Naive B cell (primary cell): ENCODE data around the gene ADGRG3. TPM values are rescaled to one million over a fixed set of nuclear protein-coding genes. Genes with fewer than 3 reads are reported as not detected.

Experiments used
- ATAC-seq, 2 donors: fragments of 150-1000 bp; cut with Tn5 transposase; 2 replicates each; pipeline ENCODE4 v1.10.0; 2021; ENCODE audit warnings: low read depth in 2 of 2, mild to moderate bottlenecking in 2 of 2, moderate library complexity in 2 of 2
- DNase-seq: peaks from one replicate; pipeline ENCODE4 v3.0.0; 2022
- H3K27ac Mint-ChIP-seq, 6 donors: one replicate each; pipeline ENCODE4 v1.8.0; 2020 to 2022; ENCODE audit warnings: mild to moderate bottlenecking in 6 of 6, mixed read lengths in 6 of 6, moderate library complexity in 5 of 6, inconsistent platforms in 2 of 6
- H3K27me3 Mint-ChIP-seq, 3 donors: one replicate each; pipeline ENCODE4 v1.8.0; 2021 to 2022; ENCODE audit warnings: mixed read lengths in 3 of 3, mild to moderate bottlenecking in 1 of 3
- H3K36me3 Mint-ChIP-seq, 2 donors: one replicate each; pipeline ENCODE4 v1.8.0; 2020 to 2022; ENCODE audit warnings: mixed read lengths in 2 of 2, inconsistent platforms in 1 of 2, mild to moderate bottlenecking in 1 of 2
- H3K4me1 Mint-ChIP-seq, 3 donors: one replicate each; pipeline ENCODE4 v1.8.0; 2020 to 2022; ENCODE audit warnings: mixed read lengths in 3 of 3, inconsistent platforms in 1 of 3, mild to moderate bottlenecking in 1 of 3, moderate library complexity in 1 of 3
- H3K4me3 Mint-ChIP-seq, 8 donors: one replicate each; pipeline ENCODE4 v1.8.0; 2020 to 2022; ENCODE audit warnings: mild to moderate bottlenecking in 8 of 8, mixed read lengths in 8 of 8, moderate library complexity in 8 of 8, inconsistent platforms in 2 of 8
- H3K9me3 Mint-ChIP-seq, 7 donors: one replicate each; pipeline ENCODE4 v1.8.0; 2020 to 2022; ENCODE audit warnings: mixed read lengths in 7 of 7, mild to moderate bottlenecking in 5 of 7, inconsistent platforms in 2 of 7, moderate library complexity in 1 of 7
- polyA plus RNA-seq, 6 donors: library from polyadenylated mRNA; unstranded; fragments of 300-500 nt; fragmentation: Illumina TruSeq; gene quantifications; one replicate each; pipeline ENCODE4 v1.2.3, GENCODE V29; 2021; ENCODE audit warnings: low read depth in 6 of 6

Gene ADGRG3
- polyA plus RNA-seq, 6 donors from 2014 or later = 0.11 to 0.55 TPM; not detected in 4

DNA sequence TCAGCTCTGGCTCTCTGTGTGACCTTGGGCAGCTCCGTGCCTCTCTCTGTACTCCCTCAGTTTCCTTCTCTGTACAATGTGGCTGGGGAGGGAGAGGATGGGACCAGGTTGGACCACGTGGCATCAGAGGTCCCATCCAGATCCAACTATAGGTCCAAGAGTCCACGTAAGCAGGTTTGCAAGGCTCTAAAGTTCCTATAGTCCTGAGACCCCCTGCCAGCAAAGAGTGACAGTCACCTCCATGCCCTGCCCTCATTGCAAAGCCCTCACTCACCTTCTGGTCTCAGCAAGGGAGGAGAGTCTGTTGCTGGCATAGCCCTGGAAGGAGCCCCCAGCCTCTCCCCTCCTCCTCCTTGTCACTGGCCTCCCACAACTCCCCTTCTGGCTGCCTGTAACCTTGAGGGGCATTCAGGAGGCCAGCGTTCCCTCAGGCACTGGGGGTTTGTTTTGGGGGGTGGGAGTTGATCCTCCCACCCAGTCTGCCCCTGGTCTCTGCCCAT lies 20.4 kb downstream of the ADGRG3 start:
- Mint-ChIP-seq H3K27ac (peak overlapping the region in 5 of 6 donors; percentile 76 to 97 (median 93)), H3K4me3 (no peak overlapping the region), H3K9me3 (no peaks in the 10 kb centered on the region), H3K36me3 (no peaks in the 10 kb centered on the region), H3K4me1 (peaks cover 17 to 33% (median 23%) of the 10 kb centered on the region in 3 donors), H3K27me3 (no peaks in the 10 kb centered on the region)
- no peak for ATAC-seq
- no peak for DNase-seq

DNA sequence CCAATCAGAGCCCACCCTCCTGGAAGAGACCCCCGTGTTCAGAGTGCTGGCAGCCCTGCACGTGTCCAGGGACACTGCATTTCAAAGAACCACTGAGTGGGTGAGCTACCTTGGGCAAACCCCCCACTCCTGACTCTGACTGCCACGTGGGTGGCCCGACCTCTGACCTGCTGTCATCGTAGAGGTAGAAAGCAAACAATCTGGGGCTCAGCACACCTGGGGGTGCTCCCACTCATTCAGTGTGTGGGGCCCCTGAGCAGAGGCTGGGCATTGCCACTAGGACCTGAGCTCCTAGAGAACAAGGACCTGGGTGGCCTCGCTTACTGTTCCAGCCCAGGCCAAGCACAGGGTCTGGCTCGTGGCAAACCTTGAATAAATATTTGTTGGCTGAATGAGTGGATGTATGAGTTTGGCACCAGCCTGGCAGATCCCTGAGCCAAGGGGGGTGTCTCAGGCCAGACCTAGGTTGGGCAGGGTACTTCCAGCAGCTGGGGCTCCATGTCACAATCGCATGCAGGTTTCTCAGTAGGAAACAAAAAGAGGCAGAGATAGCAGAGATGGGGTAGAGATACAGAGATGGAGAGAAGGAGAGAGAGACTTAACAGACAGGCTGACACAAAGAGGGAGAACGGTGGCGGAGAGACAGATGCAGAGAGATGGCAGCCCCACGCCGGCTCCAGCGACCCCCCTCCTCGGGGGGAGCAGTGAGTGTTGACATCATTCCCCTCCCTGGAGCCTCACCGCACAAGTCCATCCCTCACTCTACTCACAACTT lies 21.1 kb downstream of the ADGRG3 start:
- no peak for ATAC-seq
- Mint-ChIP-seq H3K36me3 (no peaks in the 10 kb centered on the region), H3K4me3 (peak overlapping the region in 7 of 8 donors; percentile 56 to 87 (median 69)), H3K27me3 (no peaks in the 10 kb centered on the region), H3K9me3 (no peaks in the 10 kb centered on the region), H3K27ac (peak overlapping the region; percentile 80 to 98 (median 96)), H3K4me1 (peaks cover 17 to 33% (median 23%) of the 10 kb centered on the region in 3 donors)
- DNase-seq = no peak

DNA sequence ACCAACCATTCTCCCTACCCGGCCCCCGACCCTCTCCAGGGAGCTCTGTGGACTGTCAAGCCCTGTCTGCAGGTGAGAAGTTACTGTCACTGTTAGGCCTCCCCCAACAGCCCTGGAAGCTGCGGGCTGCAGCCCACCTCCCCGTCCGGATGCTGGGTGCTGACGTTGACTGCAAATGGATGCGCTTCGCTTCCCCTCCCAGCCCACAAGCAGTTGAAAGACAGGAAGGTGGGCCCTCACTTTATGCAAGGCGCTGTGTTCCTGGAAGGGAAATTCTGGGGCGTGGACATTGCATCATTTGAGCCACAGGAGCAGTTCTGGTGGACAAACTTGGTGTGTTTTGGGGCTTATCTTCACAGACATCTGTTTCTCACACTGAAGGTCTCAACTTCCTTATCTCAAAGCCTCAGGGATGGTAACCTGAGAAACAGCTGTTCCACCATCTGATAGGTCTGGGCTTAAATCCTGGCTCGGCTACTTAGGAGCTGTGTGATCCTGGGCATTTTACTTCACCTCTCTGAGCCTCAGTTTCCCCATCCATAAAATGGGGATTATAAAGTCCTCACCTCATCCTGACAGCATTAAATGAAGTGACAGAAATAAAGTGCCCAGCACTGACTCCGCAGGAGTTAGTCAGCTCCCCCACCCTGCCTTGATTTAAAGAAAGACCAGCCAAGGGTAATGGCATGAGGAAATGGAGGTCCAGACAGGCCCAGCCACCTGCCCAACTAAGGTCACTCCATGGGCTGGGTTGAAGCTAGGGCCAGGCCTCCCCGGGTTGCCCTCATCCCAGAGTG lies 21.9 kb downstream of the ADGRG3 start:
- H3K4me3 Mint-ChIP-seq = peak overlapping the region; percentile 43 to 87 (median 67)
- H3K27ac Mint-ChIP-seq = peak overlapping the region; percentile 80 to 98 (median 96)
- no peaks in the 10 kb centered on the region for H3K36me3 Mint-ChIP-seq
- no peaks in the 10 kb centered on the region for H3K27me3 Mint-ChIP-seq
- peaks cover 22 to 41% (median 28%) of the 10 kb centered on the region in 3 donors for H3K4me1 Mint-ChIP-seq
- DNase-seq (peak; percentile 79), ATAC-seq (peak; percentile 88 to 90)
- H3K9me3 Mint-ChIP-seq = no peaks in the 10 kb centered on the region

DNA sequence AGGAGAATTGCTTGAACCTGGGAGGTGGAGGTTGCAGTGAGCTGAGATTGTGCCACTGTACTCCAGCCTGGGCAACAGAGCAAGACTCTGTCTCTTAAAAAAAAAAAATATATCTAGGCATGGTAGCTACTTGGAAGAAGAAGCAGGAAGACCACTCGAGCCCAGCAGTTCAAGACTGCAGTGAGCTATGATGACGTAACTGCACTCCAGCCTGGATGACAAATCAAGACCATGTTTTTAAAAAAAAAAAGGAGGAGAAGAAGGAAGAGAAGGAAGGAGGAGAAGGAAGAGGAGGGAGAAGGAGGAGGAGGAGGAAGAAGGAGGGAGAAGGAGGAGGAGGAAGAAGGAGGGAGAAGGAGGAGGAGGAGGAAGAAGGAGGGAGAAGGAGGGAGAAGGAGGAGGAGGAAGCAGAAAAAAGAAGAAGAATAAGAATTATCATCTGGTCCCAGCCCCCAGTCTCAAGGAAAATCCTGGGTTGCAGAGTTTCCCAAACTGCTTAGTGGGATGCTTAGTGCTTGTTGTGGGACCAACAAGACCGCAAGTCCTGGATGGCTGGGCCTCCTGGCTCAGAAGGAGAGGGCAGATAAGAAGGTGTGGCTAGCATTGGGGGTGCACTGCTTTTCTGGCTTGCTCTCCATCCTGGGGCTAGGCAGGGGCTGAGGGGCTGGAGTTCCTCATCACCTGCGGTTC lies 22.8 kb downstream of the ADGRG3 start:
- Mint-ChIP-seq H3K27me3 (no peaks in the 10 kb centered on the region), H3K4me3 (peak overlapping the region in 6 of 8 donors; percentile 43 to 77 (median 60)), H3K27ac (peak overlapping the region; percentile 54 to 98 (median 86)), H3K36me3 (no peaks in the 10 kb centered on the region), H3K9me3 (no peaks in the 10 kb centered on the region), H3K4me1 (peaks cover 28 to 47% (median 35%) of the 10 kb centered on the region in 3 donors)
- no peak for ATAC-seq
- no peak for DNase-seq

DNA sequence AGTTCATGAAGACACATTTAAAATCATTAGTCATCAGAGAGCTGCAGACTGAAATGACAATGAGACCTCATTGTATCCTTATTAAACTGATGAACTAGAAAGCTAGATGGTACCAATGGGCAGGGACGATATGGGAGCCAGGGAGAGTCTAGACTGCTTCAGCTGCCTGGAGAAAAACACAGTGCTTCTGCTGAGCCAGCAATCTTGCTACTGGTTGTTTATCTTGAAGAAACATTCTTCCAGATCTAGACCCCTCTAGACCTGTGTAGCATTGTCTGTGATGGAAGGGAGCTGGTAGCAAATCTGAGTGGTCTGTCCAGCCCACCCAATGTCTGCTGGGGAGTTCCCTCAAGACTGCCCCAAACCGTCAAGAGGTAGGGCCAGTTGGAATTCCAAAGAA lies 24.5 kb downstream of the ADGRG3 start:
- Mint-ChIP-seq H3K4me3 (peak overlapping the region in 2 of 8 donors; percentile 9 to 60), H3K27me3 (no peaks in the 10 kb centered on the region), H3K4me1 (peaks cover 28 to 47% (median 35%) of the 10 kb centered on the region in 3 donors), H3K36me3 (no peaks in the 10 kb centered on the region), H3K27ac (peak overlapping the region in 3 of 6 donors; percentile 42 to 74 (median 52)), H3K9me3 (no peaks in the 10 kb centered on the region)
- DNase-seq = no peak
- ATAC-seq = no peak

DNA sequence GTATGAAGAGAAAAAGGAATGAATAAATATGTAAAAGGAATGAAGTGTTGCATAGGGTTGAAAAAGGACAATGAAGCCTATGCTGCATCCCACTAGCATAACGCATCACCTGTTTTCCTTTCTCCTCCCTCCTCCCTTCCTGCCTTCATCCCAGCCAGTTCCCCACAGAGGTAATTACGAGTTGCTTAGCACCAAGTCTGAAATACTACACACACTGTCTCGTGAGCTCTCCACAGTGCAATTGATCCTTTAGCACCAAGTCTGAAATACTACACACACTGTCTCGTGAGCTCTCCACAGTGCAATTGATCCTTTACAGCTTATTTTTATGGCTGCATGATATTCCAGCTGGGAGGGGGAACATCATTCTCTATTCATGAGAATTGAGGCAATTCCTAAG lies 25.4 kb downstream of the ADGRG3 start:
- H3K27me3 Mint-ChIP-seq = no peaks in the 10 kb centered on the region
- ATAC-seq = no peak
- peak overlapping the region in 3 of 8 donors; percentile 42 to 51 (median 47) for H3K4me3 Mint-ChIP-seq
- H3K36me3 Mint-ChIP-seq = no peaks in the 10 kb centered on the region
- peak overlapping the region in 1 of 6 donors; percentile 94 for H3K27ac Mint-ChIP-seq
- no peak for DNase-seq
- H3K9me3 Mint-ChIP-seq = no peaks in the 10 kb centered on the region
- H3K4me1 Mint-ChIP-seq = peaks cover 28 to 47% (median 35%) of the 10 kb centered on the region in 3 donors

DNA sequence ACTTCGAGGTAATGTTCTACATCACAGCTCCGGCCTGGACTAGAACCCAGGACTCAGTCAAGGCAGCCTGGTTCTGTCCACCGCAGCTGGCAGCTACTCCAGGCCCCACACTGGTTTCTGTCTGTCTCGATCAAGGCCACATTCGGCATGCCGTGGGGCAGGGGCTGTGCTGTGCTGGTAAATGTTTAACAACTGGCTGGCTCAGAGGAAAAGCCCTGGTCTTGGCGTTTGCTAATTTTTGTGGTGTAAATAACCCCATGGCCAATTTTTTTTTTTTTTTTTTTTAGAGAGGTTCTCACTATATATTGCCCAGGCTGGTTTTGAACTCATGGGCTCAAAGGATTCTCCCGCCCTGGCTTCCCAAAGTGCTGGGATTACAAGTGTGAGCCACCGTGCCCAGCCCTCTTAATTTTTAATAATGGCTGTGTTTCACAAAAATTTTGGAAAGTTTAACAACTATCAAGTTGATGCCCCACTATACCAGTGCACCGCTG lies 26.2 kb downstream of the ADGRG3 start:
- Mint-ChIP-seq H3K4me3 (peak overlapping the region in 7 of 8 donors; percentile 75 to 94 (median 85)), H3K27me3 (no peaks in the 10 kb centered on the region), H3K27ac (peak overlapping the region in 5 of 6 donors; percentile 22 to 98 (median 88)), H3K9me3 (no peaks in the 10 kb centered on the region), H3K36me3 (no peaks in the 10 kb centered on the region), H3K4me1 (peaks cover 26 to 40% (median 30%) of the 10 kb centered on the region in 3 donors)
- DNase-seq = no peak
- no peak for ATAC-seq

DNA sequence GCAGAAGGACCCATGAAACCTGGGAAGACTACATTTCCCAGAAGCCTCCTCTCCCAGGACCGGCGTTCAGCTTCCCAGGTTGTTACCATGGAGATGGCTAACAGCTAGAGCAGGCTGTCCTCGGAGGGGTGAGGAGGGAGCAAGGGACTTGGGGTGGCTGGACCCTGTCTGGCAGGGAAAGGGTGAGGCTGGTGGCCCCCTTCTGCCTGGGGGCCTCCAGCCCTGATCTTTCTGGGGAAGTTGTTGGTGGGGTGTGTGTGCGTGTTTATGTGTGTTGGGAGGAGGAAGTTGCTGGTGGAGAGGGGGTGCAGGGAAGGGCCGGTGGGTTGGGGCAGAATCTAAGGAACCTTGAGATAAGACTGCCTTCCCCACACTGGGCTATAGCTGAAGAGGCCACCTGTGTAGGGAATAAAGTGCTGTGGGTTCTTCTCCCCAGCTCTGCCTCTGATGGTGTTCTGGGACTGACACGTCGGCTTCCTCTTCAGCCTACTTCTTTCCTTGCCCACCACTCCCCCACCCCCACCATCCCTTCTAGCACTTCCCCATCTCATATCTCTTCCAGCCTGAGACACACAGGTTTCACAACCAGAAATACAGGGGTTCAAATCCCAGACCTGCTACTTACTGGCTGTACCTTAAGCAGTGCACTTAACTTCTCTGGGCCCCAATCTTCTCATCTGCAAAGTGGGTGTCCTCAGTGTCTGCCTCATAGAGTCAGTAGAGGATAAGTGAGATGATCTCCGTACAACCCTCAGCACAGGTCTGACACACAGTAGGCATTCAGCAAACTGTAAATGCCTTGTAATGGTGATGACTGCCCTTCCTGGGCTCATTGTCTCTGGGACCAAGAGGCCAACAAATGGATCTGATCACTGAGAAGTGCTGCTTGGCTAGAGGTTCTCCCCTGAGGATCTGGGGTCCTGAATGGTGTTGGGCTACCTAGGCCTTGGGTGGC lies 26.9 kb downstream of the ADGRG3 start, which contains the start of gene DRC7:
Gene DRC7 (plus strand): TSS at position 82 of the 955 bp plus-strand sequence. CDS start 3,144 bp downstream, outside the sequence.
- DNase-seq (peak; percentile 40), ATAC-seq (peak; percentile 53 to 56)
- H3K36me3 Mint-ChIP-seq = no peaks in the 10 kb centered on the region
- peak within 1 kb of the TSS; percentile 75 to 94 (median 86) for H3K4me3 Mint-ChIP-seq
- H3K27ac Mint-ChIP-seq = peak within 1 kb of the TSS; percentile 85 to 98 (median 94)
- peaks cover 19 to 33% (median 23%) of the 10 kb centered on the region in 3 donors for H3K4me1 Mint-ChIP-seq
- no peaks in the 10 kb centered on the region for H3K27me3 Mint-ChIP-seq
- no peaks in the 10 kb centered on the region for H3K9me3 Mint-ChIP-seq

DNA sequence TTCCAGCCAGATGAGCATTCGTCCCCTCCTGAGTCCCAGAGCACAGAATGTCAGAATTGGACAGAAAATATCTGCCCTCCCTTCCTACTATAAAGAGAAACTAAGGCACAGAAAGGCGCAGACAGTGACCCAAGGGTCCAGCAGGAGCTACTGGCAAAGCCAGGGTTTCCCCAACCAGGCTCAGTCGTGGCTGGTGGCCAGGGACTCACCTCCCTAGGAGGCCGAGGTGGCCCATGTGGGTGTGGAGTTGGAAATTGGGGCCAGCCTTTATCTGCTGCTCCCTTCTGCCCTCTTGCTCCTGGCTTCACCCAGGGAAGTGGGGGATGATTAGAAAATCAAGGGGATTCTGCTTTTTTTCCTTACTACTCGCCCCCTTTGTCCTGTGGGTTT lies 27.6 kb downstream of the ADGRG3 start:
- no peaks in the 10 kb centered on the region for H3K27me3 Mint-ChIP-seq
- no peak for ATAC-seq
- H3K9me3 Mint-ChIP-seq = no peaks in the 10 kb centered on the region
- no peak for DNase-seq
- peak overlapping the region in 4 of 8 donors; percentile 75 to 90 (median 84) for H3K4me3 Mint-ChIP-seq
- H3K36me3 Mint-ChIP-seq = no peaks in the 10 kb centered on the region
- H3K4me1 Mint-ChIP-seq = peaks cover 16 to 26% (median 20%) of the 10 kb centered on the region in 3 donors
- H3K27ac Mint-ChIP-seq = peak overlapping the region in 3 of 6 donors; percentile 57 to 98 (median 88)

DNA sequence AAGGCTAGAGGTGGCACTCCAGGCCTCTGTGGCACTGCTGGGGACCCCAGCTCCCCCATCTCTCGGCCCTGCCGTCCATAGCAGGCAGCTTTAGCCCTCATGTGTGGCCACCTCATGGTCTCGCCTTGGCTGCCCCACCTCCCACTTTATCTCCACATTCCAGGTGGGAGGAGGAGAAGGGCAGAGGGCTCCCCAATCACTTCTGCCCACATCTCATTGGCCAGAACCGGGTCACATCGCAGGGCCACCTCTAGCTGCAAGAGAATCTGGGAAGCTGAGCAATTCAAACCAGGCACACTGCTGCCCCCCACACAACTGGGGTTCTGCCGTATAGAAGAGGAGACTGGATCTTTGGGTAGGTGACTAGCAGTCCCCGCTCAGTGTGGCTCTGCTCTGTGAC lies 28.1 kb downstream of the ADGRG3 start:
- Mint-ChIP-seq H3K4me3 (peak overlapping the region in 1 of 8 donors; percentile 6), H3K27ac (no peak overlapping the region), H3K4me1 (peaks cover 11 to 21% (median 15%) of the 10 kb centered on the region in 3 donors), H3K27me3 (no peaks in the 10 kb centered on the region), H3K9me3 (no peaks in the 10 kb centered on the region), H3K36me3 (no peaks in the 10 kb centered on the region)
- no peak for ATAC-seq
- DNase-seq = no peak

DNA sequence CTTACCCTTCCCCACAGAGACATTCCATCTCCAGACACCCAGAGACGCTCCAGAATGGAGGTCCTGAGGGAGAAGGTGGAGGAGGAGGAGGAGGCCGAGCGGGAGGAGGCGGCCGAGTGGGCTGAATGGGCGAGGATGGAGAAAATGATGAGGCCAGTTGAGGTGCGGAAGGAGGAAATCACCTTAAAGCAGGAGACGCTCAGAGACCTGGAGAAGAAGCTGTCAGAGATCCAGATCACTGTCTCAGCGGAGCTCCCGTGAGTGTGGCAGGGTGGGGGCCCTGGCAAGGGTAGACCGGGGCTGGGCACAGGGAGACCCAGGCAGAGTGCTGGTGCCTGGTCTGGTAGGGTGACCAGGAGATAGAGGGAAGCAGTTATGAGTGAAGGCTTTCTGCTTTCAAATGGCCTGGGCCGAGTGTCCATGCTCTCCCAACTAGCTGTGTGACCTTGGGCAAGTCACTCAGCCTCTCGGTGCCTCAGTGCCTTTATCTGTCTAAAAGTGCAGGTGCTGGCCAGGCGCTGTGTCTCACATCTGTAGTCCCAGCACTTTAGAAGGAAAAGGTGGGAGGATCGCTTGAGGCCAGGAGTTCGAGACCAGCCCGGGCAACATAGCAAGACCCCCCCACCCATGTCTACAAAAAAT lies 29.9 kb downstream of the ADGRG3 start:
- Mint-ChIP-seq H3K27me3 (no peaks in the 10 kb centered on the region), H3K27ac (no peak overlapping the region), H3K36me3 (no peaks in the 10 kb centered on the region), H3K4me1 (peaks cover 11 to 15% (median 12%) of the 10 kb centered on the region in 3 donors), H3K4me3 (no peak overlapping the region), H3K9me3 (no peaks in the 10 kb centered on the region)
- no peak for ATAC-seq
- no peak for DNase-seq
